ENCODE results near the gene ICAM4.
"Not testable (repeated sequence)": the region's sequence is repeated elsewhere in the genome, so short reads cannot be mapped to it uniquely, and the experiment has no call there.

ICAM4 gene

GRCh38 chr19:10269333-10270179 lies 17.2 kb upstream of the ICAM4 start:
- DNase-seq: peak; percentile 92

DNA sequence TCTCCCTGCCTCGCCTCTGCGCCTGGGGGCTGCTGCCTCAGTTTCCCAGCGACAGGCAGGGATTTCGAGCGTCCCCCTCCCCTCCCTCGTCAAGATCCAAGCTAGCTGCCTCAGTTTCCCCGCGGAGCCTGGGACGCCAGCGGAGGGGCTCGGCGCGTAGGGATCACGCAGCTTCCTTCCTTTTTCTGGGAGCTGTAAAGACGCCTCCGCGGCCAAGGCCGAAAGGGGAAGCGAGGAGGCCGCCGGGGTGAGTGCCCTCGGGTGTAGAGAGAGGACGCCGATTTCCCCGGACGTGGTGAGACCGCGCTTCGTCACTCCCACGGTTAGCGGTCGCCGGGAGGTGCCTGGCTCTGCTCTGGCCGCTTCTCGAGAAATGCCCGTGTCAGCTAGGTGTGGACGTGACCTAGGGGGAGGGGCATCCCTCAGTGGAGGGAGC lies 16.6 kb upstream of the ICAM4 start:
- no peak for DNase-seq

- peak; percentile 78 for DNase-seq
Measured at GRCh38 chr19:10270616-10271394, 15.9 kb upstream of the ICAM4 start, which contains the start of gene ICAM1. ICAM1 (plus strand) TSS chr19:10271120; CDS start chr19:10271160, 40 bp downstream.

DNA sequence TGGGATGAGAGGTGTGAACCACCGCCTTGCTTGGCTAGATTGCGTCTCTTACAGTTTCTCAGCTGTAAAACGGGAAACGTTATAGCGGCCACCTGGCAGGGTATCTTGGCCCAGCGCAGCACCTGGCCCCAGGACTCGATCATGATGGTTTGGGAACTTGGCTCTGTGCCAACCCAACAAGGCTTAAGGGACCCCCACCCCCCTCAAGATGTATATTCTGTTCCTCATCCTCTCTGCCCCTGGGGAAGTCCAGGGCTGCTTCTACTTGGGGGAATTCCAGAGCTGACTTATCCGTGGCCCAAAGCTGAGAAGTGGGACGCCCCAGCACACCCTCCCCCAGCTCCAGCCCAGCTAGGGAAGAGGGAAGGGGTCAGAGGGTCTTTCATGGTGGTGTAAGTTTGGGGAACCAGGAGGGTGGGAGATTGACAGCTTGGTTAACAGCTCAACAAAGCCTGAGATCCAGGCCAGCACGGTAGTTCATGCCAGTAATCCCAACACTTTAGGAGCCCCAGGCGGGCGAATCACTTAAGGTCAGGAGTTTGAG lies 15.1 kb upstream of the ICAM4 start:
- DNase-seq: no peak

- no peak for DNase-seq
Measured at GRCh38 chr19:10274589-10274988, 12.2 kb upstream of the ICAM4 start.

DNA sequence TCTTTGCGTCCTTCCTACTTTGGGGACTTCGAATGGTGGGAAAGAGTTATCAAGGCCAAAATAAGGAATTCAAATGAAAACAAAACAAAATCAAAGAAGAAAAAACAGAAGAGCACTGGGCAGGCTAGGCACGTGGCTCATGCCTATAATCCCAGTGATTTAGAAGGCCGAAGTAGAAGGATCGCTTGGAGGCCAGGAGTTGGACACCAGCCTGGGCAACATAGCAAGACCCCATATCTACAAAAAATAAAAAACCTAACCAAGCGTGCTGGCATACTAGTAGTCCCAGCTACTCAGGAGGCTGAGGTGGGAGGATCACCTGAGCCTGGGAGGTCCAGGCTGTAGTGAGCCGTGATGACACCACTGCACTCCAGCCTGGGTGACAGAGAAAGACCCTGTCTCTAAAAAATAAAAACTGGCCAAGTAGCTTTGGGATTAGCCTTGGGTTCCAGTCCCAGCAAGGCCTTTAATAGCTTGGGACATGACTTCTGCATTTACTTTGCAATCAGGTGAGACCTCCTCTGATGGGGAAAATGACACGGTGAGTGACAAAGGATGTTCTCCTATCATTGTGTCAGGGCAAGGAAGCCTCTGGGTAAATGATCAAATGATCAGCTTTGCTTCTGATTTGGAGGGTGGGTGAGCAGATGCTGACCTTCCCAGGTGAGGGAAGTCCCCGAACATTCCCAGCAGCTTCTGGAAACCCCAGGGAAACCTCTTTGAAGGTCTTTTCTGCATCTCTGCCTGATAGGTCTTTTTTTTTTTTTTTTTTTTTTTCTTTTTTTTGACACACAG lies 8.8 kb upstream of the ICAM4 start:
- DNase-seq: no peak

- DNase-seq: no peak
Measured at GRCh38 chr19:10278935-10279334, 7.8 kb upstream of the ICAM4 start.

DNA sequence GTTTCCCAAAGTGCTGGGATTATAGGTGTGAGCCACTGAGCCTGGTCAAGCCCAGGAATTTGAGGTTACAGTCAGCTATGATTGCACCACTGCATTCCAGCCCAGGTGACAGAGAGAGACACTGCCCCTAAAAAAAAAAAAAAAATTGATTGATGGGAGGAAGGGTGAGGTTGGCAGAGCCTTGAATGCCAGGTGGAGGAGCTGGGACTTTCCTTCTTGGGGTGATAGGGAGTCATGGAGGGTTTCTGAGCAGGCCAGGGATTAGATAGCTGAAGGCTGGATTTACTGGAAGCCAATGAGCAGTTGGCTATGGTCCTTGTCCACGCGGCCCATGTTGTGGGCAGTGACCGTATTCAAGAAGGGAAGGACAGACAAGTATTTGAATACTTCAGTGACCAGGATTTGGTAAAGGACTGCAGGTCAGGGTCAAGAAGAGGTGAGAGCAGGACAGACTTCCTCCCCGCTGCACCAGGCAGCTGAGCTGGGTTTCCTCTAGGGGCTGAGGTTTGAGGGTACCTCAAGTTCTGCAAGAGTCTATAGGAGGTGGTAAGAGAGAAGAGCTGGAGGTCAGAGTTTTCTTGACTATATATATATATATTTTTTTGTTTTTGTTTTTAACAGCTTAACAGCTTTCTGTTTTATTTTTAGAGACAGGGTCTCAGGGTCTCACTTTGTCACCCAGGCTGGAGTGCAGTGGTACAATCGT lies 6.9 kb upstream of the ICAM4 start:
- no peak for DNase-seq

- not testable (repeated sequence) for DNase-seq
Measured at GRCh38 chr19:10282043-10282442, 4.7 kb upstream of the ICAM4 start.

DNA sequence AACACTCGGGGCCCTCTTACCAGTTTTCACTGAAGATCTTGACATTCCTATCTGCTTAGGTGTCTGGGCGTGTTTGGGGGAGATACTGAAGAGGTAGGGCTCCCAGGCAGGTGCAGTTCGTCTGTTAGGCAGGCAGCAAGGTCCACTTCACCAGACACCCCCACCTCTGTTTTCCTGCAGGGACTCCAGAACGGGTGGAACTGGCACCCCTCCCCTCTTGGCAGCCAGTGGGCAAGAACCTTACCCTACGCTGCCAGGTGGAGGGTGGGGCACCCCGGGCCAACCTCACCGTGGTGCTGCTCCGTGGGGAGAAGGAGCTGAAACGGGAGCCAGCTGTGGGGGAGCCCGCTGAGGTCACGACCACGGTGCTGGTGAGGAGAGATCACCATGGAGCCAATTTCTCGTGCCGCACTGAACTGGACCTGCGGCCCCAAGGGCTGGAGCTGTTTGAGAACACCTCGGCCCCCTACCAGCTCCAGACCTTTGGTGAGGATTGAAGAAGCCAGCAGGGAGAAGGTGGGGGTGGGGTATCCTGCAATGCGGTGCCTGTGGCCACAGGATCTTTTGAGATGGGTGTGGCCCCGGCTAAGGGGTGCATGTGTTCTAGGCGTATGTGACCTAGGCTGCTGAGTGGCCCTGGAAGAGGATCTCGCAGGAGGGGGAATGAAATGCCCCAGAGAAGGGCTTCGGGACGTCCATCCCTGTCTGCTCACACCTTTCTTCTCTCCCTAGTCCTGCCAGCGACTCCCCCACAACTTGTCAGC lies 3.3 kb upstream of the ICAM4 start:
- DNase-seq: no peak

GRCh38 chr19:10284065-10284959 lies 2.4 kb upstream of the ICAM4 start:
- DNase-seq: no peak

DNA sequence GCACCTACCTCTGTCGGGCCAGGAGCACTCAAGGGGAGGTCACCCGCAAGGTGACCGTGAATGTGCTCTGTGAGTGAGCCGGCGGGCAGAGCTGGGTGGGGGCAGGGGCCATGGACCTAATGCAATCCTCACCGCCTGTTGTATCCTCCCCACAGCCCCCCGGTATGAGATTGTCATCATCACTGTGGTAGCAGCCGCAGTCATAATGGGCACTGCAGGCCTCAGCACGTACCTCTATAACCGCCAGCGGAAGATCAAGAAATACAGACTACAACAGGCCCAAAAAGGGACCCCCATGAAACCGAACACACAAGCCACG lies 1.8 kb upstream of the ICAM4 start:
- DNase-seq: no peak

DNA sequence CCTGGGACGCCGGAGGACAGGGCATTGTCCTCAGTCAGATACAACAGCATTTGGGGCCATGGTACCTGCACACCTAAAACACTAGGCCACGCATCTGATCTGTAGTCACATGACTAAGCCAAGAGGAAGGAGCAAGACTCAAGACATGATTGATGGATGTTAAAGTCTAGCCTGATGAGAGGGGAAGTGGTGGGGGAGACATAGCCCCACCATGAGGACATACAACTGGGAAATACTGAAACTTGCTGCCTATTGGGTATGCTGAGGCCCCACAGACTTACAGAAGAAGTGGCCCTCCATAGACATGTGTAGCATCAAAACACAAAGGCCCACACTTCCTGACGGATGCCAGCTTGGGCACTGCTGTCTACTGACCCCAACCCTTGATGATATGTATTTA lies 1.4 kb upstream of the ICAM4 start:
- DNase-seq: no peak

DNA sequence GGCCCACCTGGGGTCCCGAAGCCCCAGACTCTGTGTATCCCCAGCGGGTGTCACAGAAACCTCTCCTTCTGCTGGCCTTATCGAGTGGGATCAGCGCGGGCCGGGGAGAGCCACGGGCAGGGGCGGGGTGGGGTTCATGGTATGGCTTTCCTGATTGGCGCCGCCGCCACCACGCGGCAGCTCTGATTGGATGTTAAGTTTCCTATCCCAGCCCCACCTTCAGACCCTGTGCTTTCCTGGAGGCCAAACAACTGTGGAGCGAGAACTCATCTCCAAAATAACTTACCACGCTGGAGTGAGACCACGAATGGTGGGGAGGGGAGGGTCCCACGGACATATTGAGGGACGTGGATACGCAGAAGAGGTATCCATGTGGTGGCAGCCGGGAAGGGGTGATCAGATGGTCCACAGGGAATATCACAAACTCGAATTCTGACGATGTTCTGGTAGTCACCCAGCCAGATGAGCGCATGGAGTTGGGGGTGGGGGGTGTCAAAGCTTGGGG lies 2.0 kb downstream of the ICAM4 start:
- DNase-seq: no peak

- DNase-seq: no peak
Measured at GRCh38 chr19:10289167-10289835, 2.5 kb downstream of the ICAM4 start.

DNA sequence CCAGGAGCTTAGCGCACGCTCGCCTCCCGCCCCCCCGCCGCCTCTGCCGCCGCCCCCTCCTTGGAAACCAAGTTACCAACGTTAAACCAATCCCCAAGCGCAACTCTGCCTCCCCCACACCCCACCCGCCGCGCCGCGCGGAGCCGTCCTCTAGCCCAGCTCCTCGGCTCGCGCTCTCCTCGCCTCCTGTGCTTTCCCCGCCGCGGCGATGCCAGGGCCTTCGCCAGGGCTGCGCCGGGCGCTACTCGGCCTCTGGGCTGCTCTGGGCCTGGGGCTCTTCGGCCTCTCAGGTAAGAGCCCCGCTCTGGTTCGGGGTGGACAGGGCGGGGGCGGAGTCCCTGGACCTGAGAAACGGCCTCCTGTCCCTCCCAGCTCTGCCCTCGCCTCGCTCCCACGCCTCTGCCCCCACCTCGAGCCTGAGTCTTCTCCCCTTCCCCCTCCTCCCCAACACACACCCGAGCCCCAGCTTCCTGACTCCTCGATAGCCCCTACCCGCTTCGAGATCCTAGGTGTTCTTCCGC lies 3.1 kb downstream of the ICAM4 start, which contains the start of gene ICAM5:
Gene ICAM5, plus strand, starts transcription at position 117 of the 521 bp plus-strand sequence. Its CDS starts 92 bp downstream, at position 209.
- DNase-seq: no peak

- DNase-seq: no peak
Measured at GRCh38 chr19:10290357-10290875, 3.7 kb downstream of the ICAM4 start.

DNA sequence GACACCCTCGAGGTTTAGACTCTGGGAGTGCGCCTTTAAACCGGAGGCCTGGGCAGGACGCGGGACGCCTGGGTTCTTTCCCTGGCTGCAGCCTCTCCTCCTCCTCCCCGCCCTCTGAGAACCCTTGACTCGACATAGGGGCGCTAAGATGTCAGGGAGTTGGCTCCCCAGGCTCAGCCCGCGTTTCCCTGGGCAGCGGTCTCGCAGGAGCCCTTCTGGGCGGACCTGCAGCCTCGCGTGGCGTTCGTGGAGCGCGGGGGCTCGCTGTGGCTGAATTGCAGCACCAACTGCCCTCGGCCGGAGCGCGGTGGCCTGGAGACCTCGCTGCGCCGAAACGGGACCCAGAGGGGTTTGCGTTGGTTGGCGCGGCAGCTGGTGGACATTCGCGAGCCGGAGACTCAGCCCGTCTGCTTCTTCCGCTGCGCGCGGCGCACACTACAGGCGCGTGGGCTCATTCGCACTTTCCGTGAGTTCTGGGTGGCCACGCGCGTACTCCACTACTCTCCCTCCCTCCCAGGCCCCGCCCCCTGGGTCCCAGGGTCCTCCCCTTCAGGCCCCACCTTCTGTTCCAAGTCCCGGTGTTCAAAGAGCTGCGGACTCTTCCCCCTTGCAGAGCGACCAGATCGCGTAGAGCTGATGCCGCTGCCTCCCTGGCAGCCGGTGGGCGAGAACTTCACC lies 4.3 kb downstream of the ICAM4 start:
- no peak for DNase-seq

All from right forelimb (tissue), 1 donor.